WI38 (cell line): ENCODE data around the gene PI16.

Experiments
- H3K4me3 ChIP-seq: 2 replicates; pipeline ENCODE4 v1.5.1; 2011; ENCODE audit warnings: low read depth, mild to moderate bottlenecking, control low read depth, low read length
- TF ChIP-seq, protein P1 (sequence below): IDR thresholded peaks from 2 replicates; pipeline ENCODE4 v1.5.1; 2012; ENCODE audit warnings: low read depth, mild to moderate bottlenecking, control low read depth, low read length

The PI16 gene

GRCh38 chr6:37005827-37006567 lies 51.5 kb downstream of the PI16 start:
- no peak overlapping the region for H3K4me3 ChIP-seq

DNA sequence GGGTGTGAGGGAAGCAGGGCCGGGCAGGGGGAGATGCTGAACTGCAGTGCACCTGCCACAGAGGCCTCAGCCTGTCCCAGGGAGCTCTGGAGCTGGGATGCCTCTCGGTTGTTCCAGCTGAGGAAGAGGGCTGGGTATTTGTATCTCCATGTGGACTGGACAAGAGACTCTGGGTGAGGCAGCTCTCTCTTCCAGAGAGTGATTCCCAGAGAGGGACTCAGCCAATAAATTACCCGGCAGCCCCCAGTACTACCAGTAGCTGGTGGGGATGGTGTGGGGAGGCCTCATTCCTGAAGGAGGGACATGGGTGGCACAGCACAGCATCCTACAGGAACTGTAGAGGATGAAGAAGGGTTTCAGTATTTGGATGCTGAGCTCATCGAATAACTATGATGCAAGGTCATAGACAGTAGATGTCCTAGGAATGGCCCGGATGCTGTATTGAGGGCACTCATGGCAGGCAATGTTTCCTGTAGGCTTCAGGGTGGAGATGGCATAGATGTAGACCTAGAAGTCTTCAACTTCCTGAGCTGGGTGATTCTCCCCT lies 52.3 kb downstream of the PI16 start:
- no peak overlapping the region for H3K4me3 ChIP-seq
- TF ChIP-seq, protein P1, sequence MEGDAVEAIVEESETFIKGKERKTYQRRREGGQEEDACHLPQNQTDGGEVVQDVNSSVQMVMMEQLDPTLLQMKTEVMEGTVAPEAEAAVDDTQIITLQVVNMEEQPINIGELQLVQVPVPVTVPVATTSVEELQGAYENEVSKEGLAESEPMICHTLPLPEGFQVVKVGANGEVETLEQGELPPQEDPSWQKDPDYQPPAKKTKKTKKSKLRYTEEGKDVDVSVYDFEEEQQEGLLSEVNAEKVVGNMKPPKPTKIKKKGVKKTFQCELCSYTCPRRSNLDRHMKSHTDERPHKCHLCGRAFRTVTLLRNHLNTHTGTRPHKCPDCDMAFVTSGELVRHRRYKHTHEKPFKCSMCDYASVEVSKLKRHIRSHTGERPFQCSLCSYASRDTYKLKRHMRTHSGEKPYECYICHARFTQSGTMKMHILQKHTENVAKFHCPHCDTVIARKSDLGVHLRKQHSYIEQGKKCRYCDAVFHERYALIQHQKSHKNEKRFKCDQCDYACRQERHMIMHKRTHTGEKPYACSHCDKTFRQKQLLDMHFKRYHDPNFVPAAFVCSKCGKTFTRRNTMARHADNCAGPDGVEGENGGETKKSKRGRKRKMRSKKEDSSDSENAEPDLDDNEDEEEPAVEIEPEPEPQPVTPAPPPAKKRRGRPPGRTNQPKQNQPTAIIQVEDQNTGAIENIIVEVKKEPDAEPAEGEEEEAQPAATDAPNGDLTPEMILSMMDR, result no peak

More at GRCh38 chr6:37005827-37006567, 51.5 kb downstream of the PI16 start:
- TF ChIP-seq, protein P1, result no peak

DNA sequence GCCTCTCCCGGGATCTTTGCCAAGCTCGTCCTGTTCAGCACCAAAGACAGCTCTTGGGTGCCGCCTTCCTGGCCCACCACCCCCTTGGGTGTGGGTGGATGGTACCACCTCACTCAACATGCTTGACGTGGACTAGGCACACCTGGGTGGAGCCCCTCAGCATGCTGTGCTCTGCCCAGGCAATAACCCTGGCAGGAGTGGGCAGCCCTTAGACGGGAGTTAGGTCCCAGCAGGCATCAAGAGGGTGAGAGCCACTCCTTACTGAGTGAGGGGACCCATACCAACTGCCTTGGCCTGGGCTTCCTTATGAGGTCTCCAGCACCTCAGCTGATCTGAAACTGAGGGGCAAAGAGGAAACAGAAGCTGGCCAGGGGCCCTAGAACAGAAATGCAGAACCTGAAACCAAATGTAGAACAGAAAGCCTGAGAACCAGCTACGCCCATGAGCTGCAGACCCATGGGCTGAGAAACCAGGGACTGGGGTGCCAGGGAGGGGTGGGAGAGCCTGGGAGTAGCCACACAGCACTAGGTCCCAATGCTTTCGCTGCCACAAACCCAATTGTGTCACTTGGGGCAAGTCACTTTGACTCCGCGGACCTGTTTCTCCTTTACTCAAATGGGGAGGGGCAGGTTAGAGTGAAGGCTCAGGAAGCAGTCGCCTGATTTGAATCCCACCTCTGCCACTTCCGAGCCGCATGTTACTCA lies 53.0 kb downstream of the PI16 start:
- no peak overlapping the region for H3K4me3 ChIP-seq
- TF ChIP-seq, protein P1, result no peak

DNA sequence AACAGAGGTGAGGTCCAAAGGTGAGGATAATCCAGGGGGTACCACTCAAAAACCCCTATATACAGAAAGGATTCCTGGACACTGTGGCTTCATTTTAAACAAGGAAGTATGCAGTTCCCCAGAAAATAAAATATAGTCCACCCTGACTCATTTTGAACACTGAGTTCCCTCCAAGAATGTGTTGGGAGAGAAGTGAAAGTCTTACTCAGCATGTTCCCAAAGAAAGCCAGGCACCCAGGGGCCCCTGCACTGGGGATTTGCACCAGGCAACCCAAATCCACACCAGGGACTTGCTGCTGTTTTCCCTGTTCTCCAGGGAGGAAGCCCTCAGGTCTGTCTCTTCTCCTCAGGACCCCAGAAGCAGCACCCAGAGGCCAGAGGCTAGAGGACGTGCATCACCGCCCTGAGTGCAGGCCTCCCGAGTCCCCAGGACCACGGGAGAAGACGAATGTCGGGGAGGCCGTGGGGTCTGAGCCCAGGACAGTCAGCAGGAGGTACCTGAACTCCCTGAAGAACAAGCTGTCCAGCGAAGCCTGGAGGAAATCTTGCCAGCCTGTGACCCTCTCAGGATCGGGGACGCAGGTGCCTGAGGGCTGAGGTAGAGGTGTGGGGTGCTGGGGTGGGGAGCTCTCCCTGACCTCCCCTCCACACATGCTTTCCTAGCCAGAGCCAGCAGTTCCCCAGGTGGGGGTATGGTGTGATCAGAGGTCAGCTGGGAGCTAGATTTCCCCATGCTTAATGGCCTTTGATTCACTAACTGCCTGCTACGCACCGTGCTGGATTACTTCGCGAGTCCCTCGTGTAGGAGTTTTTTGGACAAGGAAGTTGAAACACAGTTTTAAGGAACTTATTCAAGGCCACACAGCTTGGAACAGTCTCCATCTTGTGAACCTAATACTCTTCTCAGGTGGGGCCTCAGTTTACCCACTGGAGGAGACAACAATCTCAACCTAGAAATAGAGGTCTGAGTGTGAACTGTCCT lies 54.2 kb downstream of the PI16 start:
- no peak overlapping the region for H3K4me3 ChIP-seq

DNA sequence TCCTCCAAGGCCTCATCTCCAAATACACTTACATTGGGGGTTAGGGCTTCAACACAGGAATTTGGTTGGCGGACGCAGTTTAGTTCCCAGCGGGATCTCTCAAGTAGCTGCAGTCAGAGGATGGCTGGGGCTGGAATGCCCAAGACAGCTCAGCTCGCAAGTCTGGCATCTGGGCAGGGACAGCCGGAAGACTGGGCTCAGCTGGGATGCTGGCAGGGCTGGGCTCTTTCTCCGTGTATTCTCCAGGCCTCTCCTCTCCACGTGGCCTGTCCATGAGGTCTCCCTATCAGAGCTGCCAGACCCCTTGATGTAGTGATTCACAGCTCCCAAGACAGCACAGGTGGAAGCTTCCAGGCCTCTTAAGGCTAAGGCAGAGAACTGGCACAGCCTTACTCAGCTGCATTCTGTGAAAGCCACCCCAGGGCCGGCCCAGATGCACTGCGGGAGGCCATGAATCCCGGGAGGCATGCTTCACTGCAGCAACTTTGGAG lies 55.9 kb downstream of the PI16 start:
- TF ChIP-seq, protein P1, result no peak

More for the DNA sequence above, 54.2 kb downstream of the PI16 start:
- TF ChIP-seq, protein P1, result no peak

GRCh38 chr6:37011656-37012378 lies 57.3 kb downstream of the PI16 start:
- TF ChIP-seq, protein P1, result no peak
- H3K4me3 ChIP-seq, result no peak overlapping the region

More for the DNA sequence above, 55.9 kb downstream of the PI16 start:
- H3K4me3 ChIP-seq, result no peak overlapping the region
